GDM1 (cell line): ENCODE measurements around the gene NXPH4.

Experiments
- DNase-seq: peaks from one replicate; lab custom pipeline; 2025; lab: John Stamatoyannopoulos, UW

The NXPH4 gene

GRCh38 chr12:57183939-57184725 is 32.5 kb upstream of the NXPH4 start:
- no peak for DNase-seq

- no peak for DNase-seq
Measured at GRCh38 chr12:57185403-57185802, 31.2 kb upstream of the NXPH4 start.

- no peak for DNase-seq
Measured at GRCh38 chr12:57185906-57186508, 30.6 kb upstream of the NXPH4 start.

- no peak for DNase-seq
Measured at GRCh38 chr12:57187222-57188089, 29.1 kb upstream of the NXPH4 start.

GRCh38 chr12:57188090-57188425 is 28.5 kb upstream of the NXPH4 start:
- DNase-seq, result no peak

- no peak for DNase-seq
Measured at GRCh38 chr12:57190037-57190436, 26.6 kb upstream of the NXPH4 start.

- no peak for DNase-seq
Measured at GRCh38 chr12:57190821-57191220, 25.8 kb upstream of the NXPH4 start.

- DNase-seq, result no peak
Measured at GRCh38 chr12:57191410-57191809, 25.2 kb upstream of the NXPH4 start.

- DNase-seq, result no peak
Measured at GRCh38 chr12:57192920-57193319, 23.7 kb upstream of the NXPH4 start.

- DNase-seq, result no peak
Measured at GRCh38 chr12:57193706-57194245, 22.8 kb upstream of the NXPH4 start.

- no peak for DNase-seq
Measured at GRCh38 chr12:57194253-57194652, 22.3 kb upstream of the NXPH4 start.

- DNase-seq, result no peak
Measured at GRCh38 chr12:57195186-57195585, 21.4 kb upstream of the NXPH4 start.

- no peak for DNase-seq
Measured at GRCh38 chr12:57195611-57196371, 20.8 kb upstream of the NXPH4 start.

- DNase-seq, result no peak
Measured at GRCh38 chr12:57196439-57196838, 20.2 kb upstream of the NXPH4 start.

- no peak for DNase-seq
Measured at GRCh38 chr12:57196956-57197355, 19.6 kb upstream of the NXPH4 start.

- DNase-seq, result no peak
Measured at GRCh38 chr12:57198329-57198728, 18.3 kb upstream of the NXPH4 start.

- DNase-seq, result no peak
Measured at GRCh38 chr12:57199191-57199590, 17.4 kb upstream of the NXPH4 start.

GRCh38 chr12:57200497-57200896 is 16.1 kb upstream of the NXPH4 start:
- DNase-seq, result no peak

GRCh38 chr12:57201219-57201618 is 15.4 kb upstream of the NXPH4 start:
- no peak for DNase-seq

GRCh38 chr12:57201631-57202030 is 15.0 kb upstream of the NXPH4 start:
- DNase-seq, result no peak

GRCh38 chr12:57202321-57202720 is 14.3 kb upstream of the NXPH4 start:
- no peak for DNase-seq

- DNase-seq, result no peak
Measured at GRCh38 chr12:57203201-57203600, 13.4 kb upstream of the NXPH4 start.
